Tibial nerve (tissue), 4 donors: ENCODE measurements around the gene TBC1D14. TPM values are rescaled to one million over a fixed set of nuclear protein-coding genes. Genes with fewer than 3 reads are reported as not detected.

ENCODE experiments used
- DNase-seq, 2 donors: peaks; one replicate each; pipeline ENCODE4 v3.0.0-alpha.2; 2019; ENCODE audit warnings: low spot score in 2 of 2
- H3K27ac ChIP-seq, 4 donors: fragments of 200-600 bp; sonication (generic) in 3 of 4; one replicate each; pipeline ENCODE4 v1.5.1; 2017 to 2019; ENCODE audit warnings: mild to moderate bottlenecking in 1 of 4
- H3K27me3 ChIP-seq, 2 donors: fragments of 200-600 bp; sonication (generic) in 1 of 2; one replicate each; pipeline versions ENCODE4 v1.5.1 to v1.6.0; 2017 to 2019
- H3K36me3 ChIP-seq, 3 donors: fragments of 200-600 bp; sonication (generic); one replicate each; pipeline ENCODE4 v1.5.1; 2018 to 2019
- H3K4me1 ChIP-seq, 4 donors: fragments of 200-600 bp; sonication (generic) in 3 of 4; one replicate each; pipeline ENCODE4 v1.5.1; 2017 to 2019
- H3K4me3 ChIP-seq, 4 donors: fragments of 200-600 bp; sonication (generic) in 3 of 4; one replicate each; pipeline ENCODE4 v1.5.1; 2017 to 2019; ENCODE audit warnings: mild to moderate bottlenecking in 1 of 4, moderate library complexity in 1 of 4
- H3K9me3 ChIP-seq, 4 donors: fragments of 200-600 bp; sonication (generic) in 3 of 4; one replicate each; pipeline ENCODE4 v1.5.1; 2017 to 2019
- CTCF ChIP-seq, 5 experiments: fragments of 200-600 bp in 3 of 5; fragments of 450-650 bp in 2 of 5; sonication (generic) in 3 of 5; IDR thresholded peaks; one replicate each; pipeline ENCODE4 v1.5.1; 2016 to 2019; ENCODE audit warnings: antibody characterized with exemption in 5 of 5, mild to moderate bottlenecking in 3 of 5, moderate library complexity in 2 of 5
- EP300 ChIP-seq, 2 donors: sonication (generic); formaldehyde crosslinking; IDR thresholded peaks; one replicate each; pipeline ENCODE4 v1.6.1; 2017; ENCODE audit warnings: antibody characterized with exemption in 2 of 2, mild to moderate bottlenecking in 1 of 2
- POLR2A ChIP-seq, 2 donors: fragments of 450-650 bp; IDR thresholded peaks; one replicate each; pipeline ENCODE4 v1.6.1; 2017; ENCODE audit warnings: antibody characterized with exemption in 2 of 2, mild to moderate bottlenecking in 2 of 2, moderate library complexity in 2 of 2
- WGBS, 2 donors: methylation state at CpG; one replicate each; pipeline ENCODE4 v1.1.5; 2018; 5-methylcytosine and 5-hydroxymethylcytosine counted together
- total RNA-seq, 4 donors: library from RNA; depleted of rRNA; stranded (reverse); fragments of >200 nt; gene quantifications; one replicate each; pipeline ENCODE4 v1.1.0, GENCODE V29; 2016

The TBC1D14 gene
- total RNA-seq, 4 donors from 2014 or later = 46.9 to 65.7 (median 51.3) TPM

GRCh38 chr4:6937201-6937600, 27.6 kb downstream of the TBC1D14 start:
- Histone ChIP-seq H3K4me1 (peaks cover 5 to 70% (median 44%) of the 10 kb centered on the region in 4 donors), H3K9me3 (no peaks in the 10 kb centered on the region), H3K36me3 (peaks cover 0 to 9% (median 0%) of the 10 kb centered on the region in 3 donors), H3K27me3 (no peaks in the 10 kb centered on the region), H3K4me3 (no peak overlapping the region), H3K27ac (peak overlapping the region in 1 of 4 donors; percentile 89)
- 78 to 97% methylated on average over 6 of the region's 6 CpGs for WGBS, 2 donors
- DNase-seq = no peak
- TF ChIP-seq EP300 (IDR thresholded peaks at IDR 0.05) (no peak), POLR2A (IDR thresholded peaks at IDR 0.05) (no peak), CTCF (IDR thresholded peaks at IDR 0.05) (no peak)

GRCh38 chr4:6937754-6938153, 28.1 kb downstream of the TBC1D14 start:
- TF ChIP-seq EP300 (IDR thresholded peaks at IDR 0.05) (no peak), POLR2A (IDR thresholded peaks at IDR 0.05) (no peak), CTCF (IDR thresholded peaks at IDR 0.05) (no peak)
- Histone ChIP-seq H3K36me3 (peaks cover 0 to 9% (median 0%) of the 10 kb centered on the region in 3 donors), H3K27ac (peak overlapping the region in 3 of 4 donors; percentile 5 to 93 (median 89)), H3K9me3 (no peaks in the 10 kb centered on the region), H3K4me3 (no peak overlapping the region), H3K27me3 (no peaks in the 10 kb centered on the region), H3K4me1 (peaks cover 5 to 70% (median 46%) of the 10 kb centered on the region in 4 donors)
- DNase-seq = no peak
- 68% methylated on average over 17 of the region's 17 CpGs for WGBS, 2 donors

GRCh38 chr4:6938237-6938636, 28.6 kb downstream of the TBC1D14 start:
- peak; percentile 11 to 76 for TF ChIP-seq EP300 (IDR thresholded peaks at IDR 0.05)
- no peak for TF ChIP-seq POLR2A (IDR thresholded peaks at IDR 0.05)
- peaks cover 0 to 9% (median 0%) of the 10 kb centered on the region in 3 donors for H3K36me3 ChIP-seq
- WGBS, 2 donors = 69 to 88% methylated on average over 6 to 7 of the region's 7 CpGs
- no peak overlapping the region for H3K4me3 ChIP-seq
- peaks cover 5 to 73% (median 51%) of the 10 kb centered on the region in 4 donors for H3K4me1 ChIP-seq
- no peak for DNase-seq
- peak overlapping the region in 3 of 4 donors; percentile 22 to 93 (median 89) for H3K27ac ChIP-seq
- no peaks in the 10 kb centered on the region for H3K27me3 ChIP-seq
- H3K9me3 ChIP-seq = no peaks in the 10 kb centered on the region

GRCh38 chr4:6938647-6939271, 29.1 kb downstream of the TBC1D14 start:
- WGBS, 2 donors = 65 to 69% methylated on average over 17 to 18 of the region's 20 CpGs
- Histone ChIP-seq H3K27ac (peak overlapping the region in 3 of 4 donors; percentile 22 to 93 (median 89)), H3K9me3 (no peaks in the 10 kb centered on the region), H3K36me3 (peaks cover 0 to 9% (median 0%) of the 10 kb centered on the region in 3 donors), H3K27me3 (no peaks in the 10 kb centered on the region), H3K4me1 (peaks cover 5 to 76% (median 52%) of the 10 kb centered on the region in 4 donors), H3K4me3 (no peak overlapping the region)
- TF ChIP-seq POLR2A (IDR thresholded peaks at IDR 0.05) (no peak), CTCF (IDR thresholded peaks at IDR 0.05) (no peak), EP300 (IDR thresholded peaks at IDR 0.05) (no peak)
- no peak for DNase-seq

- Histone ChIP-seq H3K27me3 (no peaks in the 10 kb centered on the region), H3K4me1 (peaks cover 5 to 79% (median 58%) of the 10 kb centered on the region in 4 donors), H3K36me3 (peaks cover 0 to 9% (median 0%) of the 10 kb centered on the region in 3 donors), H3K4me3 (no peak overlapping the region), H3K9me3 (no peaks in the 10 kb centered on the region), H3K27ac (peak overlapping the region in 3 of 4 donors; percentile 53 to 93 (median 89))
- WGBS, 2 donors = 70 to 89% methylated on average over 24 of the region's 24 CpGs
- DNase-seq = no peak
- TF ChIP-seq POLR2A (IDR thresholded peaks at IDR 0.05) = no peak
- no peak for TF ChIP-seq EP300 (IDR thresholded peaks at IDR 0.05)
- no peak for TF ChIP-seq CTCF (IDR thresholded peaks at IDR 0.05)
Measured at GRCh38 chr4:6939761-6940743, 30.4 kb downstream of the TBC1D14 start.
